Right atrium auricular region (tissue), 2 donors: ENCODE results near the gene DAB1. TPM values are rescaled to one million over a fixed set of nuclear protein-coding genes. Genes with fewer than 3 reads are reported as not detected.

Experiments used
- DNase-seq: peaks from one replicate; pipeline ENCODE4 v3.0.0-alpha.2; 2019; ENCODE audit warnings: low spot score
- H3K27ac ChIP-seq, 2 donors: fragments of 200-600 bp; sonication (generic); 1 replicate in 1 of 2; 2 replicates in 1 of 2; pipeline ENCODE4 v1.5.1; 2016 to 2019
- H3K27me3 ChIP-seq, 2 donors: fragments of 200-600 bp; sonication (generic); one replicate each; pipeline versions ENCODE4 v1.5.1 to v1.6.0; 2017 to 2019
- H3K36me3 ChIP-seq: fragments of 200-600 bp; sonication (generic); one replicate; pipeline ENCODE4 v1.5.1; 2016
- H3K4me1 ChIP-seq, 2 donors: fragments of 200-600 bp; sonication (generic); one replicate each; pipeline versions ENCODE4 v1.5.1 to v1.6.0; 2017 to 2019
- H3K4me3 ChIP-seq, 2 donors: fragments of 200-600 bp; sonication (generic); 1 replicate in 1 of 2; 2 replicates in 1 of 2; pipeline ENCODE4 v1.5.1; 2017 to 2019; ENCODE audit warnings: mild to moderate bottlenecking in 1 of 2, moderate library complexity in 1 of 2
- H3K9me3 ChIP-seq, 2 donors: fragments of 200-600 bp; sonication (generic); one replicate each; pipeline ENCODE4 v1.5.1; 2019
- total RNA-seq, 2 donors: library from RNA; depleted of rRNA; stranded (reverse); fragments of >200 nt; gene quantifications; one replicate each; pipeline ENCODE4 v1.1.0, GENCODE V29; 2016
- TF ChIP-seq, protein P1 (sequence below), 2 donors: fragments of 200-600 bp; sonication (generic); IDR thresholded peaks; one replicate each; pipeline ENCODE4 v1.5.1; 2019; ENCODE audit warnings: antibody characterized with exemption in 2 of 2

The DAB1 gene
- total RNA-seq, 2 donors from 2014 or later: 0.19 to 3.3 TPM

DNA sequence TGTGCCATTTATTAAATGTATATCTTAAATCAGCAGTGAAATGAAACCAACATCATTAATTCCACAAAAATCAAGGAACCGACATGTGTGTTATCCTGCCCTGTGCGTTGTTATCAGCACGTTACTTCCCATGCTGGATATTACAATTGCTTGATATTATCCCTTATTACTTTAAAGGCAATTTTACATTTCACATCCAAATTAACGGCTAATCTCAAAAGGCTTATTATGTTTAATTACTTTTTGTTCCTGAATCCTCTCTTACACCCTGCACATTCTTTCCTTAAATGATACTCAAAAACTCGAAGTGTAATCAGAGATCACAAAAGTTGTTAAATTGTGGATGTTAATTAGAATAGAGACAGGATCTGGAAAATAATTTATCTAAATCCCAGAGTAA, 167.9 kb downstream of the DAB1 start:
- Histone ChIP-seq H3K27ac (no peak overlapping the region), H3K4me3 (no peak overlapping the region), H3K27me3 (no peaks in the 10 kb centered on the region), H3K36me3 (no peaks in the 10 kb centered on the region), H3K9me3 (peaks cover 0 to 7% of the 10 kb centered on the region in 2 donors), H3K4me1 (no peaks in the 10 kb centered on the region)
- DNase-seq: no peak
- TF ChIP-seq, protein P1, sequence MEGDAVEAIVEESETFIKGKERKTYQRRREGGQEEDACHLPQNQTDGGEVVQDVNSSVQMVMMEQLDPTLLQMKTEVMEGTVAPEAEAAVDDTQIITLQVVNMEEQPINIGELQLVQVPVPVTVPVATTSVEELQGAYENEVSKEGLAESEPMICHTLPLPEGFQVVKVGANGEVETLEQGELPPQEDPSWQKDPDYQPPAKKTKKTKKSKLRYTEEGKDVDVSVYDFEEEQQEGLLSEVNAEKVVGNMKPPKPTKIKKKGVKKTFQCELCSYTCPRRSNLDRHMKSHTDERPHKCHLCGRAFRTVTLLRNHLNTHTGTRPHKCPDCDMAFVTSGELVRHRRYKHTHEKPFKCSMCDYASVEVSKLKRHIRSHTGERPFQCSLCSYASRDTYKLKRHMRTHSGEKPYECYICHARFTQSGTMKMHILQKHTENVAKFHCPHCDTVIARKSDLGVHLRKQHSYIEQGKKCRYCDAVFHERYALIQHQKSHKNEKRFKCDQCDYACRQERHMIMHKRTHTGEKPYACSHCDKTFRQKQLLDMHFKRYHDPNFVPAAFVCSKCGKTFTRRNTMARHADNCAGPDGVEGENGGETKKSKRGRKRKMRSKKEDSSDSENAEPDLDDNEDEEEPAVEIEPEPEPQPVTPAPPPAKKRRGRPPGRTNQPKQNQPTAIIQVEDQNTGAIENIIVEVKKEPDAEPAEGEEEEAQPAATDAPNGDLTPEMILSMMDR (IDR thresholded peaks at IDR 0.05): no peak

DNA sequence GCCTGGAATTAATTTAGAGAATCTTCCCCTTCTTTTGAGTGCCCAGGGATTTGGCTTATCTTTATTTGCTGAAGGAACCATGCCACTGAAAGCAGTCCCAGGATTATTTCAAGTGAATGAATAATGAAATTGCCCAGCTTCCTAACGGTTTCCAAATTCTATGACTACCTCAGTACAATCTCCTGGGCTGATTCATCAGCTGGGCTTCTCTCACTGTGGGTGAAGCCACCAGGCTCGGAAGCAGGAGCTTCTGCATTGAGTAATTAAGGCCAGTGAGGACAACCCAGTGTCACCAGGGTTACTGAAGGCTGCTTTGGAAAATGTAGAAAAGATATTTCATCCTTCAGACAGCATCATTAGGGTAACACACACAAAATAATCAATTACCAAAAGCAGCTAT, 169.8 kb downstream of the DAB1 start:
- H3K4me3 ChIP-seq: no peak overlapping the region
- H3K4me1 ChIP-seq: no peaks in the 10 kb centered on the region
- no peak overlapping the region for H3K27ac ChIP-seq
- TF ChIP-seq, protein P1 (IDR thresholded peaks at IDR 0.05): no peak
- no peak for DNase-seq
- H3K9me3 ChIP-seq: peaks cover 0 to 7% of the 10 kb centered on the region in 2 donors
- H3K27me3 ChIP-seq: no peaks in the 10 kb centered on the region
- no peaks in the 10 kb centered on the region for H3K36me3 ChIP-seq

DNA sequence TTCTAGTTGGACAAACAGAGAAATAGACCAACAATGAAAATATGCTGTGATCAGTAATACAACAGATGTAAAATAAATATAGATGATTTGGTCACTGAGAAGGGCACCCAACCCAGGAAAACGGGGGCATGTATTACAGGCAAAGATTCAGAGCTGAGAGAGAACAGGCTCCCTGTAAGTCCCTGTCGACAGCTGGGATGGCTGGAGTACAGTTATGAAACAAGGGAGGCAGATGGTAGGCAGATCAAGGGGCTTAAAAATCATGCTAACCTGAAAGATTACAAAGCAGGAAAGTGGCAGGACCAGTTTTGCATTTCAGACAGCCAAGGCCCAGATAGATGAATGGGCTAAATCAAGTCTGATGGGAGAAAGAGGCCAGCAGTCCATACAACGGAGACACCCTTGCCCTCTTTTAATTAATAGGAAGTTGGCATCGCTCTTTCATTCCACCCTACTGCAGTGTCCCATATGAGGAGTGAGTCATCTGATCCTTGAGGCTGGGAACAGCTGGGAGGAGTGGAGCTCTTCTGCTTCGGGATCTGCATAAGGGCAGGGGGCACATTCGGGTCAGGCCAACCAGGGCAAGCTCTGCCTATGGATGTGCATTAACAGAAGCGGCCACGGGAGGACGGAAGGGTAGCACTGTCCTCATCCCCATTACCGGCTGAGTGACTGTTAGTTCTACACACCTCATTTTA, 171.1 kb downstream of the DAB1 start:
- H3K4me1 ChIP-seq: no peaks in the 10 kb centered on the region
- H3K4me3 ChIP-seq: no peak overlapping the region
- H3K27me3 ChIP-seq: no peaks in the 10 kb centered on the region
- H3K27ac ChIP-seq: no peak overlapping the region
- H3K9me3 ChIP-seq: peaks cover 0 to 5% of the 10 kb centered on the region in 2 donors
- no peaks in the 10 kb centered on the region for H3K36me3 ChIP-seq
- no peak for DNase-seq
- TF ChIP-seq, protein P1 (IDR thresholded peaks at IDR 0.05): no peak

DNA sequence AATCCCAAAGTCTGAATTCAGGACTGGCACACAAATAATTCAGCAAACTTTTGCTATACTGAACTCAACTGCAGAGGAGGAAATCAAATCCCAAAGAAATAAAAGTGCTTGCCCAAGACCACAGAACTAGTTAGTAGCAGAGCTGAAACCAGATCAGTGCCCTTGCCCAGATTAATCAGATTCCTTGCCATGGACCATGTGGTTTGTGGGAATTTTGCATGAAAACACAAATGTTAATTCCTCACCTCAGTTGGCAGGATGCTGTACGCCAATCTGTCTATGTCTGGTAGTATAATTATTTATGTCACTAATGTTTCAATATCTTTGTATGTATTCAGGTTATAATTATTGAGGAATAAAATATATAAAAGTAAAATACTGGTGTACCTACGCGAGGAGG, 173.8 kb downstream of the DAB1 start:
- H3K27me3 ChIP-seq: no peaks in the 10 kb centered on the region
- H3K4me3 ChIP-seq: no peak overlapping the region
- H3K9me3 ChIP-seq: no peaks in the 10 kb centered on the region
- no peak overlapping the region for H3K27ac ChIP-seq
- no peak for DNase-seq
- no peaks in the 10 kb centered on the region for H3K36me3 ChIP-seq
- H3K4me1 ChIP-seq: no peaks in the 10 kb centered on the region
- TF ChIP-seq, protein P1 (IDR thresholded peaks at IDR 0.05): no peak

DNA sequence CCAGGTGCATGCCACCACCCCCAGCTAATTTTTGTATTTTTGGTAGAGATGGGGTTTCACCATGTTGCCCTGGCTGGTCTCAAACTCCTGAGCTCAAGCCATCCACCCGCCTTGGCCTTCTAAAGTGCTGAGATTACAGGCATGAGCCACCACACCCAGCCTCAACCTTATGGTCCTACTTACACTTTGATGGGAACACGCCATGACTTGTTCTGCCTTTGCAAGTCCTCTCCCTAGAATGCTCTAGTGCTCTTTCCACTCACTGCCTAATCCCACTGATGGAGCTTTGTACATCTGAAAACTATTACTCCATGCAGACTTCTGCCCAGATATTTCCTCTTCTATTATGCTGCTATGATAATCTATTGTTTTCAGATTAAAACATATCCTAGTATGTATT, 174.3 kb downstream of the DAB1 start:
- no peaks in the 10 kb centered on the region for H3K9me3 ChIP-seq
- no peak for DNase-seq

More for the DNA sequence above, 174.3 kb downstream of the DAB1 start:
- Histone ChIP-seq H3K36me3 (no peaks in the 10 kb centered on the region), H3K27ac (no peak overlapping the region), H3K4me1 (no peaks in the 10 kb centered on the region), H3K4me3 (no peak overlapping the region), H3K27me3 (no peaks in the 10 kb centered on the region)
- TF ChIP-seq, protein P1 (IDR thresholded peaks at IDR 0.05): no peak
